Stimulated activated CD8-positive, alpha-beta memory T cell treated with anti-CD3 and anti-CD28 coated beads, Interleukin-2, amount 100 ng/mL, for 48 hours (primary cell): ENCODE measurements around the gene NOX5.

Source experiments
- DNase-seq, 2 donors: peaks; one replicate each; pipeline ENCODE4 v3.0.0-alpha.2; 2020; ENCODE audit warnings: low read depth in 2 of 2

NOX5 gene

DNA sequence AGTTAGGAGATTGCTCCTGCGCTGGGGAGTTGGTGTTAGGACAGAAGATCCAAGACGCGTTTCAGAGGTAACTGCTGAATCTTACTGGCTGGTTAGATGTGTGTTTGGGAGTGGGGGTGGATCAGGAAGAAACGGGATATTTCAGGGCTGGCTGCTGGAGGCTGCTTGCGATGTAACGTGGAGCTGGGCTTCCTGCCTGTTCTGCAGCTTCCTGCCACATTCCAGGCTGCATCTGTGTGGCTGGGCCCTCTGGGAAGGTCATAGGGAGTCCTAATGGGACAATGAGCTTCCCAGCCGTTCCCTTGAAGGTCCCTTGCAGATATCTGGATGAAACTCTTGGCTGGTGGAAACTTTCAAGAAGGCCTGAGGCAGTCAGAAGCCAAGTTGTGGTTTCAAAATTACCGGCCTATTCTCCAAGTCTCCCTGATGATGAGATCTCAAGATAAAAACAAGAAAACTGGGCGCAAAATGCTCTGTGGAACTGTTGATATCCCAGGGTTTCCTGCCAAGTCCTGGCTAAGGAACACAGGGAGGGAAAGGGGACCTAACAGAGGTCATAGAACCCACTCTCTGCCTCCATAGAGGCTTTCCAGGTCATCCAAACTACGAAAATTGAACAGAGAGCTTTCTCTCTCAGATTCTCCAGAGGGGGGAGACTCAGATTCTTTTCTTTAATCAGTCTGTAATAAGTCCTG is 67.0 kb downstream of the NOX5 start:
- no peak for DNase-seq

DNA sequence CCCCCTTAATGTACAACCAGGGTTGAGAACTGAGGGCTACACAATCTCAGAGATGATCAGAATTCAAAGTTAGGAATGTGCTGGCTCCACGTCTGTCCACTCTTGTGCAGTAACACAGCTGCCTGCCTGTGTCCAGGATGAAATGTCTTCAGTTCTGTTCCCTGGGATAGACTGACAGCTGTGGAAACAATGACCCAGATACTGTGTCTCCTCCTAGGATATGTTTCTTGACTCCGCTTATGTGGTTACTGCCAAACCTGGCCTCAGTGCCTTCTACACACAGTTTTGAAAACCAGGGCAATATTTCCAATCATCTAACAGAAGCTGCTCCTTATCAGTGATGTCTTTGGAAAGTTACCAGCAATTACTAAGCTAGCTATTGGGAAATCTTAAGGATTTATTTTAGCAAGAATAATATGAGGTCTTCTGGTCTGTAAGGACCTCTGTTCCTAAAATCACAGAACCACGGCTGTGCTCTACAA is 67.6 kb downstream of the NOX5 start:
- DNase-seq = no peak

GRCh38 chr15:69082554-69082953 is 68.1 kb downstream of the NOX5 start:
- DNase-seq = no peak

GRCh38 chr15:69084404-69085030 is 70.0 kb downstream of the NOX5 start:
- DNase-seq = no peak

- no peak for DNase-seq
Observed at GRCh38 chr15:69085325-69086081, 71.0 kb downstream of the NOX5 start.

DNA sequence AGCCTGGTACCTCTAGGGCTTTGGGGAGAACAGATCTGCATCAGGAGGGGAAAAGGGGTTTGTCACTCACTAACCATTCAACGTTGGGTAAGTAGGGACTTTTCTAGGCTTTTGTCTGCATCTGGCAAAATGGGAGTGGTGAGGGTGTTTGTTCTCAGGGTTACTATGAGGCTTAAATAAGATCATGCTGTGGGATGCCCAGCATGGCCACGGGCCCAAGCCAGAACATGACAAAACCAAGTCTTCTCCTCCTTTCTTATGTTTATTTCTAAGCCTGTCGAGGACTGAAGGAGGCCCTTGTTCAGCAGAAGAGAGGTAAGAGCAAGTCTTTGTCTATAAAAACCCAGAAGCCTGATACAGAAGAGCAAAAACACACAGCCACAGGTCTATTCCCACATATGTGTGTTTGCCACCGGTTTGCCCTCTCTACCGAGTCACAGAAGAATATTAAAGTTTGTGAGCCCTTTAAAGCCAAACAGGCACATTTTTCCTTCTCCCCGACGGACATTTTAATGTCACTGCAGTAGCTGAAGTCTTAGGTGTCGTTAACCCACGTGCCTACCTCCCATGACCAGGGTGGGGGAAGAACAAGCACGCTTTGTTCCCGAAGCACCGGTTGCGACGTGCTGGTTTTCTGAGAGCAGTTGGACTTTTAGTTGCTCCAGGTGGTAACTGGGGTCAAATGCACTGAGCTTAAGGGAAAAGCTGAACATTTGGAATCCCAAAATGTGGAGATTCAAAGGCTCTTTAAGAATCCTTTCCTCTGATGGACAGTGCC is 72.1 kb downstream of the NOX5 start:
- DNase-seq = no peak

GRCh38 chr15:69087366-69087976 is 73.0 kb downstream of the NOX5 start:
- no peak for DNase-seq

DNA sequence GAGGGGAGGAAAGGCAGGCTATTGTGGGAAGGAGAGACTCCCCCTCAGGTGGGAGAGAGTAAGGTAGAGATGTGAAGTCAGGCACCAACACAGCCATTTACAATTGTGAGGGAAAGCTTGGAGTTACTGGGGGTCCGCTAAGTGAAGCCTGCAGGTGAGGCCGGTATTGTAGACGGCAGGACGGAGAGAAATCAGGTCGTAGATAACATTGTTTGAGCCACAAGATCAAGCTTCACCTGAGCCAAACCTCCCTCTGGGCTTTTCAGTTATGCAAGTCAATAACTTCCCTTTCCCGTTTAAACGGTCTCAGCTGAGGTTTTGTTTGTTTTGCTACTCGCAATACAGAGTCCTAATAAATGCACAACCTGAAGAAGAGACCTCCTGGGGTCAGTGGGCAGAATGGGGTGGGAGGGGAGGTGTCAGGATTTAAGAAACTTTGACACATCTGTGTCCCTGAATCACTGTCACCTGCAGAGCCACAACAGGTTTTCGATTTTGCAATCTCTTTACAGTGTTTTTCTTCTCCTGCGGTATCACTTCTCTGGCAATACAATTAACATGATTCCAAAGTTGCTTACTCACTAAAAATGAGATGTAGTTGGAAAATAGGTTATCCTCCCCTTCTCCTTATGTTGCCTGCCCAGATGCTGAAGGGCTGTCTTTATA is 73.9 kb downstream of the NOX5 start:
- DNase-seq = no peak

- DNase-seq = no peak
Observed at GRCh38 chr15:69089258-69089657, 74.8 kb downstream of the NOX5 start.

DNA sequence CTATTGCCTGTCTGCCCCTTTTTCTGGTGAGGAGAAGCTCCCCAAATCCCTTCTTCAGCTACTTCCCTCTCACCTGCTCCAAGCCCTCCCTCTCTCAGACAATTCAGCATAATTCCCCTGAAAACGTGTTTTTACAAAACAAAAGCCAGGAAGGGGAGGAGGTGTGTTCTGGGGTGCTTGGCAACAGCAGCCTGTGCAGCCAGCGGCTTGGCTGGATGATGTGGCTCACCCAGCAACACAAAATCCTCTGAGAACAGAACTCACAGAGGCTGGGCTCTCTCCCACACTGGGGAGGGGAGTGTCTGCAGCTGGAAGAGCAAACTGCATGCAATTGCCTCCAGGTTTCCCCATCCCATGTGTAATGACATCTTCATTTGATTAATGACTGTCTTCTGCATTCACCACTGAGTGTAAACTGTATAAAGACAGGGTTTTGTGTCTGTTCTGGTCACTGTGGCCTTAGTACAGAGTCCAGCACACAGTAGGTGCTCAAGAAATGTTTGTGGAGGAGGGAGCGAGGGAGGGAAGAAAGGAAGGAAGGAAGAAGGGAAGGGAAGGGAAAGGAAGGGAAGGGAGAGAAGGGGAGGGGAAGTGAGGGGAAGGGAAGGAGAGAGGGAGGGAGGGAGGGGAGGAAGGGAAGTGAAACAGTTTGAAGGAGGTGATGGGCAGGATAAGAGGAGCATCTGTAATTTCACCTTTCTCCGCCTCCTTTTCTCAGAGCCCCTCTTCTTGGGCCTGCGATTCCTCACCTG is 75.9 kb downstream of the NOX5 start:
- DNase-seq = no peak

DNA sequence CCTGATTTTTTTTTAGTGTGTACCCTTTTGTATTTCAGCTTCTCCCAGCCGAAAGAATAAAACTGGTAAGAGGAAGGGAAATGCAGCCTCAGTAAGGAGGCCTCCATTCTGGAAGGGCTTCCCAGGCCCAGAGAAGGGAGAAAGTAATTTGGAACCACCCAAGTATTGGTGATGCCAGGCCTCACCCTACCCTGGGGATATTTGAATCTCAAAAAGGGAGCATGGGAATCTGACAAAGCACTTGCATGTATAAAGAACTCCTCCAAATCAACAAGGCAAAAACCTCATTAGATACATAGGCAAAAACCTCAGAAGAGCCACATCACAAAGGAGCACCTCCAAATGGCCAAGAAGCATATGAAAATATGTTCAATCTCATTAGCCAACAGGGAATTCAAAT is 77.2 kb downstream of the NOX5 start:
- no peak for DNase-seq

DNA sequence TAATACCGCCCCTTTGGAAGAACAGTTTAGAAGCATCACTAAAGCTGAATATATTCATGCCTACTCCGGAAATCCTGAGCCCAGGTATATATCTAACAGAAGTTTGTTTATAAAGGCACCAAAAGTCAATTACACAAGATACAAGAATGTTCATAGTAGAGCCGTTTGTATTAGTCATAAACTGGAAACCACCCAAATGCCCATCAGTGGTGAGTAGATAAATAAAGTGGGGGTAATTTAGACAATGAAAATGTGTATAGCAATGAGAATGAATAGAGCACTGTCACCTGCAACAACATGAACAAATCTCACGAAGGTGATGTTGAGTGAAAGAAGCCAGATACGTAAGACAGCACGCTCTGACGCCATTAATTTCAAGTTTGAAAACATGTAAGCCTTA is 77.7 kb downstream of the NOX5 start:
- no peak for DNase-seq

DNA sequence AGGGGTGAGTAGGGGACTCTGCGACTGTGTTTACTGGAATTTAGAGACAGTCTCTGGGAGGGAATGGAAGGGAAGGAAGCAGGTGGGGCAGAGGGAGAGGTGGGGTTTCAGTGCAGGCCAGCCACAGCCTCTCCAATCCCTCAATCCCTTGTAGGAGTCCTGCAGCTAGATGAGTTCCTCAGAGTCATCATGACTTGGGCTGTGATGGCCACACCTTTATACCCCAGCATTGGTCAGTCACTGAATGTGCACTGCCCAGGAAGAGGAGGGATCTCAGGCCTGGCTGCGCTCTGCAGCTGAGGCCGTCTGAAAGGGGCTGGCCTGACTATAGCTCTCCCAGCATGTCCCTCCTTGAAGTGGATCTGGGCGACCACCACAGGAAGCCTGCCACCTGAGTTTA is 78.6 kb downstream of the NOX5 start:
- no peak for DNase-seq

DNA sequence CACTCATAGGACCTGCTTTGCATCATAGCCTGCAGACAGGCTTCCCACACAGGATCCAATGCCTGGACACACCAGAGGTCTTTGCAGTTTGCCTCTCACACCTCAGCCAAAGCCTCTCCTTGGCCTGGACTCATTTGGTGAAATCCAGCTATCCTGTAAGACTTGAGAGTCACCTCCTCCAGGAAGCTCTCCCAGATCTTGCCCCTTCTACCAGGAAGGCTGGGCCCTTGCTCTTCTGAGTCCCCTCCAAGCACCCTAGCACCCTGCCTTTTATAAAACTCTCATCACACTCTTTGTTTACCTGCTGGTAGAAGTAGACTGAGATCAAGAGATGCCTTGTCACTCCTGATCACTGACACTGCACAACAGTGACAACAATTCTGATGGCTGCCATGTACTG is 79.1 kb downstream of the NOX5 start:
- no peak for DNase-seq

DNA sequence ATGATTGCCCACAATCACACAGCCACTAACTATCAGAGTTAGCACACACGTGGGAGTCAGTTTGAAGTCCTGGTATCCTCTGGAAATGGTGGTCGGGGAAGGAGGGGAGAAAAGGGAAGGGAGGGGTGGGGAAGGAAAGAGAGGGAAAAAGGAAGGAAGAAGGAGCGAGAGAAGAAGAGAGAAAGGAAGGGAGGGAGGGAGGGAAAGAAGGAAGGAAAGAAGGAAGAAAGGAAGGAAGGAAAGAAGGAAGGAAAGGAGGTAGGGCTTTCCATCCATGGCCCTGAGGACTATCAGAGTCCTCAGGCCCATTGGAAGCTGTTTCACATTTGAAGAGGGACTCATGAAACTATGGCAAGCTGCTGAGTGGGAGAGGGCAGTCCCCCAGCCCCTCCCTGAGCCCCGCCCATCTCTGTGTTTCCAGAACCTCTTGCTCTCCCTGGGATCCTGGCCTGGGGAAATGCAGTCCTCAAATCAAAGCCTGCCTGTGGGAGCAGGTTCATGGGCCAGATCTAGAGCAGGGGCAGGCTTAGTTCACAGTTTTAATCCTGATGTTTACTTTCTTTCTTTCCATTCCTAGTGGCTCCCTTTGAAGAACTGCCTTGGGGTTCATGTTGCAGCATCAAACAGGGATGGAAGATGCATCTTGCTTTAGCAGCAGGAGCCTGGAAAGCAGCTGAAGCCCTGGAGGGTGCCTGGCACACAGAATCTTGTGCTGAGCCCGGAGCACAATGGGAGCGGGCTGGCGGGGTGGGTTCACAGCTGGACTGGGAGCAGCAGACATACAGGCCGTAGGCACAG is 79.8 kb downstream of the NOX5 start:
- no peak for DNase-seq

- DNase-seq = no peak
Observed at GRCh38 chr15:69095274-69095673, 80.8 kb downstream of the NOX5 start.

GRCh38 chr15:69096196-69096595 is 81.7 kb downstream of the NOX5 start:
- no peak for DNase-seq

- no peak for DNase-seq
Observed at GRCh38 chr15:69096626-69097025, 82.1 kb downstream of the NOX5 start.

GRCh38 chr15:69098771-69099170 is 84.3 kb downstream of the NOX5 start:
- no peak for DNase-seq

DNA sequence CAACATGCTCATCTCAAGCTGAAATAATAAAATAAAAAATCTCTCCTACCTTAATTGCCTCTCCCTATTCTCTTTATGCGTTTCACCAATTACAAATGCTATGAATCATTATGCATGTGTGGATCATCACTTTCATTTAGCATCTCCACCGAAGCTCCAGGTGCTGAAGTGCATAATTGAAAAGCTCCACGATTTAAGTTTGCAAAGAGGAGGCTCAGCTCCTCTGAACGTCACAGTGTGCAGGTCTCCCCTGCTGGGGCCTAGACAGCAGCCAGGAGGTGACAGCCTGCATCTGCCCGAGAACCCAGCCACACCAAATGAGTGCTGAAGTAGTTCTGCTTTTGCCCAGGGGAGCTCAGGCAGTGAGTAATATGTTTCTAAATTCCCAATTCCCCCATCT is 85.4 kb downstream of the NOX5 start:
- no peak for DNase-seq
